Stimulated activated CD8-positive, alpha-beta memory T cell treated with anti-CD3 and anti-CD28 coated beads, Interleukin-4, amount 100 ng/mL, for 24 hours (primary cell): Measurements from ENCODE around the gene MBD4.
"Not testable (repeated sequence)": the region's sequence is repeated elsewhere in the genome, so short reads cannot be mapped to it uniquely, and the experiment has no call there.

Source experiments
- DNase-seq: peaks from one replicate; pipeline ENCODE4 v3.0.0-alpha.2; 2020; ENCODE audit warnings: low read depth

Gene MBD4

DNA sequence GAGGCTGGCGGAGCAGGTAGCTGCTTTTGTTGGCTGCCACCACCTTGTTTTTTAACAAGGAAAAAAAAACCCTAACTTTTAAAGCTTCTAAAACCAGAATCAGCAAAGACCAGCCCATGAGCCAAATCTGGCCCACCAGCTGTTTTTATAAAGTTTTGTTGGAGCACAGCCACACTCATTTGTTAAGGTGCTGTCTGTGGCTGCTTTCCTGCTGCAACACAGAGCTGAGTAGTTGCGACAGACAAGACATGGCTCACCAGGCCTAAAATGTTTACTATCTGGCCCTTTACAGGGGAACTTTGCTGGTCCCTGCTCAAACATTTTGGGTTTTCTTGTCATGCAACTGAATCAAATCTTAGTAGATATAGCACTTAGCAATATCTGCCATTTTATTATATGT lies 30.2 kb downstream of the MBD4 start:
- no peak for DNase-seq

DNA sequence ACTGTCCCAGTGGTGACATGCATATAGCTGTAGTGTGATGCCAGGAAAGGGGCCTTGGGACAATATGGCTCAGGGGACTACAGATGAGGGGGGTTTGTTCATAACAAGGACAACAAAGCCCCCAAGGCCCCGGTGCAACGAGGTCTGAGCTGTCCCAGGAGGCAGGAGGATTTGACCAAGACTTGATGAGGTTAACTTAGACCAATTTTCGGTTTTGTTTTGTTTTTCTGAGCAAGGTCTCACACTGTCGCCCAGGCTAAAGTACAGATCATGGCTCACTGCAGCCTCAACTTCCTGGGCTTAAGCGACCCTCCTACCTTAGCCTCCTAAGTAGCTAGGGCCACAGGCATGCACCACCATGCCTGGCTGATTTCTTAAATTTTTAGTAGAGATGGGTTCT lies 35.1 kb downstream of the MBD4 start:
- no peak for DNase-seq

DNA sequence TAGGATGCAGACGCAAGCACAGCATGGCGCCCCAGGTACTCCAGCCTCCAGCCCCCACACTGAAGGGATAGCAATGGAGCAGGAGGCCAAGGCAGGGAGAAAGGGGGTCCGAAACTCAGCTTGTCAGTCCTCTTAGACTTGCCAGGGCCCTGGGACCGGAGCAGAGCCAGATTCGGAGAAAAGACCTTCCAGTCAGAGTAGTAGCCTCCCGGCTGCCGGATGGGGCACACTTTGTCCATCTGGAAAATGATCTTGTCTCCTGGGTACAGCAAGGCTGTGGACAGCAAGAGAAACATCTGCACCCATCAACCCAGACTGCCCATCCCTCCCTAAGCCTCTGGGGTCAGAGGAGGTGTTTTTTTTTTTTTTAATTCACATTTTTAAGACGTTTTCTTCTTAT lies 35.6 kb downstream of the MBD4 start:
- DNase-seq = no peak

DNA sequence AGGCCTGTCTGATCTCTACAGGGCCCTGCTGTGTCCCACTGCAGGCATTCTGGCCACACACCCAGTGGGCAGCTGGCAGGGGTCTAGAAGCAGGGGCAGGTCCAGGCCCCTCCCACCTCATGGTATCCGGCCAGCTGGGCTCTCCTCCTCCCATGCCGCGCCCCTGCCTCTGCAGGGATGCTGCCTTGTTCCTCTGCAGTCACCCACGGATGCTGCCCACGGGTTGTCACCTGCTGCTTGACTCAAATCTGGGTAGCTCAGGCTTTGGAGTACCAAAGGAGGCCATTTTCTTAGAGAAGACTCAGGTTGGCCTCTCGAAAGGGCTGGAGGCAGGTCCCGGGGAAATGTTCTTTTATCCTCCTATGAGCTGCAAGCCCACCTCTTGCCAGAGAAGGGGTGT lies 36.3 kb downstream of the MBD4 start:
- no peak for DNase-seq

DNA sequence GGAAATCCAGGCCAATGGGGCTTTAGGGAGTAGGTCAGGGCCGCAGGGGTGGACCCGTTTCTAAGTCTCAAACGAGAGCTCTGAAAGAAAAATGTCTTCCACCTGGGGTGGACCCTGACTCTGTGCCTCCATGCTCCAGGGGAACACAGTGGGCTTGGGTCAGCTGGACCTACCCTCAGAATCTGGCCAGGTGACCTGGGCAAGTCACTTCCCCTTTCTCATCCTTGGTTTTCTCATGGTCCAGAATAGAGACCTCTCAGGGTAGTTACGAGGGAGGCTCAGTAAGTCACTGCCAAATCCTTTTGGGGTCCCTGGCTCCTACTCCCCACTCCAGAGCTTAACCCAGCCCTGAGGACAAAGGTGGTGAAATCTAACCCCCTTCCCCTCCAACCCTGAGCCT lies 37.1 kb downstream of the MBD4 start:
- DNase-seq = no peak

DNA sequence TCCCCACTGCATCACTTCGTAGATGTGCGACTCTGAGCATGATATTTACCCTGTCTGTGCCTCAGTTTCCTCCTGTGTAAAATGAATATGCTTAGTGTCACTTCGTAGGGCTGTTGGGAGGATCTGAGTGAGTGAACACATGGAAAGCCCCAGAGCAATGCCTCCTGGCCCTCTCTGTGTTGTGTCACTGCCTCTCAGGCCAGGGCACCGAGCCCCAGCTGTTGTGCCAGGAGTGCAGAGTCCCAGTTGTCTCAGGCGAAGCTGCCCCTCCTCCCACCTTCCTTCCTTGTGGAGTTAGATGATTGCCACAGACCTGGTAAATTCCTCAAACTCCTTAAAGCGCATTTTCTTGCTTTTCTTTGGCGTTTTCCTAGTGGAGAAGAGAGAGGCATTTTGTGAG lies 37.5 kb downstream of the MBD4 start:
- no peak for DNase-seq

DNA sequence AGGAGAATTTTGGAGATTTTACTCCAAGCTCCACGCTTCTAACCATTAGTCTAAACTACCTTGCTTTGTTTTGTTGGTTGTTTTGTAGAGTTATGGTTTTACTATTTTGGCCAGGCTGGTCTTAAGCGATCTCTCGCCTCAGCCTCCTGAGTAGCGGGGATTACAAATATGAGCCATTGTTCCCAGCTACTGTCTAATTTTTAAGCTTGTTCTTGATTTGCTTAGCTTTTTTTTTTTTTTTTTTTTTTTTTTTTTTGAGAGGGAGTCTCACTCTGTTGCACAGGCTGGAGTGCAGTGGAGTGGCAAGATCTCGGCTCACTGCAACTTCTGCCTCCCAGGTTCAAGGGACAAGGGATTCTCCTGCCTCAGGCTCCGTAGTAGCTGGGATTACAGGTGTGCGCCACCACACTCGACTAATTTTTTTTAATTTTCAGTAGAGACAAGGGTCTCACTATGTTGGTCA lies 39.8 kb downstream of the MBD4 start:
- no peak for DNase-seq

DNA sequence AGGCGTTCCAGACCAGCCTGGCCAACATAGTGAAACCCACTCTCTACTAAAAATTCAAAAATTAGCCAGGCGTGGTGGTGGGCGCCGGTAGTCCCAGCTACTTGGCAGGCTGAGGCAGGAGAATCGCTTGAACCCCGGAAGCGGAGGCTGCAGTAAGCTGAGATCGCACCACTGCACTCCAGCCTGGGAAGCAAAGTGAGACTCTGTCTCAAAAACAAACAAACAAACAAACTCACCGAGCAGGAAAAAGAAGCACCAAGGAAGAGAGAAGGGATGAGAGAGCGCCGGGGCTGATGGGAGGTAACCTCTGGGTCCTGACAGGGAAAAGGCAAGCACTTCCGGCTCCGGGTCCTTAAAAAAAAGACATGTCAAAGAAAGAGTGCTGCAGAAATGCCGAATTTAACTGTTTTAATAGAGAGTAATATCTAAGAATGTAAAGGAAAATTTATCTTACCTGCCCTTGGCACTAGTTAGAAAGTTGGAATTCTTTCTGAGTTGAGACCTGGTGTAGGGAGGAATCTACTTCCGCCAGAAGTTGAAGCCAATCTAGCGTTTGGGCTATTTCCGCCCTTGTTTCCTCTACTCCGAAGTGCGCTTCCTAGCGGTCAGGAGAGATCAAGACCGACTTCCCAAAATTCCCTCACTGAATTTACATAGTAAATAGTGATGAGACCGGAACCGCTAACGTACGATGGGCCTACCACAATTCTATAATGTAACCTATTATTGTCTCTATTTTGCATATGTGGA lies 40.4 kb downstream of the MBD4 start:
- peak; percentile 44 for DNase-seq

DNA sequence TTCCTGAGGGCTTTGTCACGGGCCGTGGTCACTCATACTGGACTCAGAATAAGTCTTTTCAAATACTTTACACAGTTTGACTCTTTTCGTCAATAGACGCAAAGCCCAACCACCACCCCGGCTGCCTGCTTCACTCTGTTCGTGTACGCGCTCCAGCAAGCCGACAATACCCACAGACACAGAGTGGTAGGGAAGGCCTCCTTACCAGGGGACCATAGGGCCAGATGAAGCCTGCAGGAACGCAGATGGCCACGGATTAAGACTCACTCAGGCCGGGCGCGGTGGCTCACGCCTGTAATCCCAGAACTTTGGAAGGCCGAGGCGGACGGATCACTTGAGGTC lies 41.0 kb downstream of the MBD4 start:
- no peak for DNase-seq

DNA sequence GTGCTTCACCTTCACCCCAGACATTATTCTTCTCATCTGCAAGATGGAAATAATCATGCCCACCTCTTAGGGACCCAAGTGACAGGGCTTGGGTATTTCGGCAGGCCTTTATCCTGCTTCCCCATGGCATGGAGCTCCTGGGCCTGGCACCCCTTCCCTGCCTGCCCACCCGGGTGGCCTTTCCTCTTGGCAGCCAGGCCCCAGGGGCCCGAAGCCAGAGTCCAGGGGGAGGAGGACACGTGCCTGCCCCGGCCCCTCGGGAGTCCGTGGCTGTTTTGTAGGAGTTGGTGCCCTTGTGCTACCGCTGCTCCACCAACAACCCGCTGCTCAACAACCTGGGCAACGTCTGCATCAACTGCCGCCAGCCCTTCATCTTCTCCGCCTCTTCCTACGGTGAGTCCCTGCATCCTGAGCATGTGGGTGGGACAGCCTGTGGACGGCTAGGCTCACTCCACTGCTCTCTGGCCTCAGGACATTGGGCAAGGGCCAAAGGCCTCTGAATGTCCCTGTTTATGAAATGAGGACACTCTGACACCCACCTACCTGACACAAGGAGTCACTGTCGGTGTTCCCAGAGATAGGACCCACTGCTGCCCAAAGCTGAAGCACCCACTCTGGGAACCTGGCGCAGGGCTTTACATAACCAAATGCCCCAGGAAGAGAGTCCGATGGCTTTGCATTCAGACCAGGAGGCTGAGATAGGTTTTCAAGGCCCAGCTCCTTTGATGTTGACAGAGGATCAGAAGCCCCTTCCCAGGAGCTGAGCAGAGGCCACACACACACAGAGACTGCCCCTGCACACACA lies 45.8 kb downstream of the MBD4 start:
- not testable (repeated sequence) for DNase-seq

DNA sequence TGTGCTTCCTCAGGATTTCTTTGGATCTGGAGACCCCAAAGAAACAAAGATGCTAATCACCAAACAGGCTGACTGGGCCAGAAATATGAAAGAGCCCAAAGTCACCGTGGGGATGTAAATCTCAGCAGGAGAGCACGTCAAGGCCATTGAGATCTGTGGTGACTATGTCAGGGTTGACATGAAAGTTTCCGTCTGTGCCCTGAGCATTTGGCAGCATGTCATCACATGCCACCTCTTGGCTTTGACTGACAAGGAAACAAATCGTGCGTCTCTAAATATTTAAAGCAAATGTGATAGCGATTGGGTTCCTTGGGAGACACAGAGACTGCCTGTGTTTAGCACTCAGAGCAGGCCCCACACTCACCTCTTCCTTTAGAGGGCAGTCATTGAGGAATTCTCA lies 46.5 kb downstream of the MBD4 start:
- DNase-seq = no peak

DNA sequence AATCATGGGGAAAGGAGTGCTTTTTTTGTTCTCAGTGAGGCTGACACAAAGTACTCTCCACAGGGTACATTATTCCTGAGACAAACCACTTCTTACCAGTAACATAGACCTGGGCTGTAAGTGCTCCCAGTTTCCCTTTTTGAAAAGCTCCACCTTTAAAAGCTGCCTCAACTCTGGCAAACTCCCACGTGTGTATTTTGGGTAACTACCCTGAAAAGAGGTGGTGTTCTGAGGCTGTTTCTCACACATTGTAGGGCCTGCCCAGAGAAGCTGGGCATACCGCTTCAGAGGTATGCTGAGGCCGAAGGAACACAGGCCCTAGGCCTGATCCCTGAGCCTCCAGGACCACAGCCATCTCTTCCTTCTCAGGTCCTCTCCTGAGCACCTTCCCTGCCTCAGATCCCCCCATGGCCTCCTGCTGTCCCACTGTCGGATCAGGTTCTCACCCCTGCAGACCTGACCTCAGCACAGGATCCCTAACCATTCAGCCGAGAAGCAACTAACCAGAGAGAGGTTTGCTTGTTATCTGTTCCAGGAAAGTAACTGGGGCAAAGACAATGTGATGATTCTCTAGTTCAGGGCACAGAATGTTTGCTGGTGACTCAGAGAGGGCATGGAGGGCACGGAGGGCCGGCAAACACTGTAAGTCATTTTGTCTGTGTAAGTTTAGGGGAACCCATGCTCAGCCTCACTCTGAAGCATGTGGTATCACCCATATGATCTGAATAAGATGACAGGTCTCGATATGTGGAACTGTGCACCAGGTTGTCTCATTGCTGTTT lies 47.5 kb downstream of the MBD4 start:
- not testable (repeated sequence) for DNase-seq

DNA sequence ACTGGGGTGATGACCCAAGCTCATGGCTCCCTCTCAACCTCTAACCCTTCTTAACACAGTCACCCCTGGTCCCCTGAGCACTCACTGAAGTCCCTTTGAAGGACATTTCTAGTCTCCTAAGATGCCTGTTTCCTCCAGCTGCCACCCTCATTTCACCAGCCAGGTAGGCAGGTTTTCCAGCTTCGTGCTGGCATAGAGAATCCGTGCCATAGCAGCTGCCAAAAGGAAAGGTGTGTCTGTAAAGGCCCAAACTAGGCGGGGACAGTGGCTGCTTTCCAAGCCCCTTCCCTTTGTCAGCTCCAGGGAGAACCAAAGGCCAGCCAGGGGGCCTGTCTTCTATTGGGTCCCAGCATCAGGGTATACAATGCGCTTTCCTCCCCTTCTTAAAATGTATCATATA lies 48.2 kb downstream of the MBD4 start:
- not testable (repeated sequence) for DNase-seq

DNA sequence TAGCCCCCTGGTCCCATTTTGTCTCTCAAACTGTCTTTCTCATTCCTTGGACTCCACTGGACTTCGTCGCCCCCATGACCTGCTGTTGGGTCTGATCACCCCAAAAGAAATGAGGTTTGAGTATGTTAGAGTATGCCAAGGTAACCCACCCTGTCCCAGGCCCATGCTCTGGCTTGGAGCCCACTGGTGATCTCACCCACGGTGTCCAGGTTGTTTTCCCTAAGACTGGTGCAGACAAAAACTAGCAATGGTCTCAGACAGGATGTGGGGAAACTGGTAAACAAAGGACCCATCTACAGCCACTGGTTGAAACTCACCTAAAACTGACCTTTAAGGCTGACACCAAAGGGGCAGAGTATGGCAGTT lies 50.2 kb downstream of the MBD4 start:
- DNase-seq = no peak

DNA sequence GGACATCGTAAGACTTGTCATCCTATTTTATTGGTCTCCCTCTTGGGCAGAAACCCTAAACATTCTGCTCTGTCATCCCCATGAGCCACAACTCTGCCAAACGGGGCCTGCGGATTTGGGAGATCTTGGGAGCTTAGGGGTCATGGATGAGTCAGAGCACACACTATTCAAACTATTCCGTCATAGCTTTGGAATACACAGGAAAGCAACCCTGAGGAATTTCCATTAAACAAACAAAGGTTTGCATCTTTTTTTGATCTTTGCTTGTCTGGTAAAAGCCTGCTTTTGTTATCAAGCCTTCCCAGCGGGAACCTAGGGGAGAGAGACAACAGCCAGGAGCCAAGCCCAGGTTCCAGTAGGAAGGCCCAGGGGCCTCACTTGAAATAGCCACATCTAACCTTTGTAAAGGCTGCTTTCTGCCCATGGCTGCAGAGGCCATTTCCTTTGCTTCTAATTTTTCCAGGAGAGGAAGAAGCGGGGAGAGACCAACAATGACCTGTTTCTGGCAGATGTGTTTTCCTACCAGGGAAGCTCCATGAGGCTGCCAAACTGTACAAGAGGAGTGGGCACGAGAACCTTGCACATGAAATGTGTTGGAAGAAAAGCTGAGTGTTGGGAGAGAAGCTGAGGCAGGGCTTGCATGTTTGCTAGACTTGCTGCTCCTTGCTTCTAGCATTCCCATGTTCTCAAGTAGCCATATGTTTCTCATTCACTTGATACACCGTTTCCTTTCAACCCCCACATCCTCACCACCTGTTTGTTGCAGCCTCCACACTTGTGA lies 50.8 kb downstream of the MBD4 start:
- not testable (repeated sequence) for DNase-seq

DNA sequence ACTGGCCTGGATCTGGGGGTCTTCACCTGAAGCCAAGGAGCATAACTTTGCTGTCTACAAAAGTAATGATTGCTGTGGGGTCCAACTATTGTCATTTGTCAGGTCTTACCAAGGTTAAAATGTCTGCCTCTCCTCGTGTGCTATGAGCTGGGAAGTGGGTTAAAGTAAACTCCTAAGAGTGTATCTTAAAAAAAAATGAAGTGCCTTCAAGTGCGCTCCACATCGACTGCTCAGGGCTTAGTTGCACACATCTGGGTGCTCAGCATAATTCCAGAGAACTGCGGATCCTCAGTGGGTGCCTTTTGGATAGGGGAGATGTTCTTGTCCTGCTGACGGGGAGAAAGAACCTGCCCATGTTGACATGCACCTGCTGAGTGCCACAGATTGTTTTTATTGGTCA lies 52.3 kb downstream of the MBD4 start:
- no peak for DNase-seq

DNA sequence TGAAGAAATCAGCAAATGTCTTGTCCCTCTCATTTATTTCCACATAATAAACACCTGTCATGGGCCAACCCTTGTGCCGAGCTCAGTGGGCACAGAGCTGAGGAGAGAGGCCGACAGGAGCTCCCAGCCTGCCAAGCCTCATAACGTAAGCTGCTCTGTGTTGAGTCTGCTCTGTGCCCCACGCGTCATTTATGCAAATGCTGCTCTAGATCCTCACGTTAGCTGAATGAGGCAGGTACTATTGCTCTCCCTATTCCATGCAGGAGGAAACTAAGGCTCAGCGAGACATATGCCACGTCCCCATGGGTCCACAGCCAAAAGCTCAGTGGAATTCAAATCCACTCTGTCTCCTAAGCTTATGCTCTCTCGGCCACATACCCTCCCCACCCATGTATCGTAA lies 52.8 kb downstream of the MBD4 start:
- DNase-seq = no peak

DNA sequence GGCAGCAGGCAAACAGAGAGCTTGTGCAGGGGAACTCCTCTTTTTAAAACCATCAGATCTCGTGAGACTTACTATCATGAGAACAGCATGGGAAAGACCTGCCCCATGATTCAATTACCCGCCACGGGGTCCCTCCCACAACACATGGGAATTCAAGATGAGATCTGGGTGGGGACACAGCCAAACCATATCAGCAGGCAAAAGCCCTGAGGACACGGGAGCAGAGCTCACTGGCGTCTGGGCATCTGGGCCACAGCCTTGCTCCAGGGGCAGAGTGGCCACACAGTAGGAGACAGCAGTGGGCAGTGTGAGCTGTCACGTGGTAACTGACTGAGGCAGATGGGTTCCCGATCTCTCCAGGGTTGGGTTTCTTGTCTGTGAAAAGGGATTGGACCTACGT lies 54.2 kb downstream of the MBD4 start:
- DNase-seq = not testable (repeated sequence)

DNA sequence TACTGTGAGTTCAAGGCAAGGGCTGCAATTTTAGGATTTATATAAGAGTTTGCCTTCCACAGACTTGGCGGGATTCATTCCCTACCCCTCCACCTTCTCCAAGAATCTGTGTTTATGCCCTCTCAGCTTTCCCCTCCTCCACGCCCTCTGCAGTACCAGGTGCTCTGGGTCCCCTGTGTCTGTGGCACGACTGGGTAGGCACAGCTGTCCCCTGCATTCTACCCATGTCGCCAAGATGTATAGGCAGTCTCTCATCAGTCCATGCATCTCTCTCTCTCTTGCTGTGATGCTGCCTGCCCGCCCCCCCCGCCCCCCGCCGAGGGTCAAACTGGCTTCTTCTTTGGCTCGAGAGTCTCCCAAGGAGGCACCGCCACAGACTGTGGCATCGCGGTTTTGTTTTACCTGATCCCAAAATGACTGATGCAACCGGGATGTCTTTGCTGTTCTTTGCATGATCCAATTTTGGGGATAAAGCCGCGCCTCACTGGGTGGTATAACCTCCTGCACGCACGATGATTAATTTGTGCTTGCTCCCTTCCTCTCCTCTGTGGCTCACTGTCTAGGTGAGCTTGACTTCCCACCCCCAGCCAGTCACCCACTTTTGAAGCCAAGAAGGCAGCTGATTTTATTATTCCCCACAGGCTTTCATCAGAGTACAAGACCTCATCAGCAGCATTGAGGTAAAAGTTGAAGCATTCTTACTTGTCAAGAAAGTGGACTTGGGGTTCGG lies 55.0 kb downstream of the MBD4 start:
- DNase-seq = no peak

DNA sequence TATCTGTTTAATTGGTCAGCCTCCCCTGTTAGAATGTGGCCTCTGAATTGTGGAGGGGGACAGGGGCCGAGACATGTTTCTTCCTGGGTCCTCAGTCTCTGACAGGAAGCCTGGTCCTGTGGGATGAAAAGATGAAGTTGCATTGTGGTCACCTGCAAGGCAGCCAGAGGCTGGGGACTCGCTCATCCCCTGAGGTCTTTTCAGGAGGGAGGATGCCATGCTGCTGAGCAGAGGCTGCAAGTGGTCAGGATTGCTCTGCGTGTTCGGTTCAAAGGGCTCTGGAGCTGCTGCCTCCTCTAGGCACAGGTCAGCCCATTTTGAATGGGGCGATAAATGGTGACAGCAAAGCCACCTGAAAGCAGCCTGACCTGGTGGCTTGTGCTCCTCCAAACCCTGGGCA lies 55.6 kb downstream of the MBD4 start:
- not testable (repeated sequence) for DNase-seq

DNA sequence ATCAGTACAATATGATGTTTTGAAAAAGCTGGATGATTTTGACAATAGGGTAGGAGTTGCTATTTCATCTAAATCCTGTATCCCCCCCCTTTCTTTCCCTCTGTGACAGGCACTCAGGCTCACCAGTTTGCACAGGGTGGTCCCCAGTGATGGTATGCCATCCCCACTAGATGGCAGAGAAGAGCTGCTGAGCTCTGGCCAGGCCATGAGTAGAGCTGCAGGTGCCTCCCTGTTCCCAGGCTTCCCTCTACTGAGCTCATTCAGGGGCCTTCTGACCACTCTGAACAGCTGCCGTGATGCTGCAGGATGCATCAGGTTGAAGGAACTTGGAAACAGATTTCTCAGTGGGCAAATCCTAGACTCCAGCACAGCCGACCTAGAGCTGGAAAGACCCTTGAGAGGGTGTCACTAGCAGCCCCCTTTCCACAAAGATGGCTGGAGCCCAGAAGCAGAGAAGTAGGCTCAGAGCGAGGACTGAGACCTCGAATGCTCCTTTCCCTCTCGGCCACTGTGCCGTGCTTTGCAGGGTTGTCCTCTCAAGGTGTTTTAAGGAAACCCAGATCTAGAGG lies 56.4 kb downstream of the MBD4 start:
- DNase-seq = peak; percentile 16
